Activated CD4-positive, alpha-beta T cell treated with anti-CD3 and anti-CD28 coated beads for 36 hours (primary cell): ENCODE results near the gene SLC25A21. TPM values are rescaled to one million over a fixed set of nuclear protein-coding genes. Genes with fewer than 3 reads are reported as not detected.
"Not testable (repeated sequence)": the region's sequence is repeated elsewhere in the genome, so short reads cannot be mapped to it uniquely, and the experiment has no call there.

Experiments
- ATAC-seq: fragments of 200-7000 bp; cut with Tn5 transposase; one replicate; pipeline ENCODE4 v1.10.0; 2021; ENCODE audit warnings: mild to moderate bottlenecking, moderate library complexity
- CTCF ChIA-PET: fragments of 350-600 bp; sonication (Branson Sonifier 250); formaldehyde crosslinking; loops from one replicate; lab custom pipeline; 2021; ENCODE audit warnings: antibody characterized with exemption; lab: Charles Lee
- POLR2A ChIA-PET: fragments of 350-600 bp; sonication (Branson Sonifier 250); formaldehyde crosslinking; loops from one replicate; lab custom pipeline; 2021; ENCODE audit warnings: antibody characterized with exemption, inconsistent platforms; lab: Charles Lee
- DNase-seq: peaks from one replicate; pipeline ENCODE4 v3.0.0-alpha.2; 2020
- H3K27ac Mint-ChIP-seq: one replicate; pipeline ENCODE4 v1.8.0; 2021; ENCODE audit warnings: mixed read lengths
- H3K27me3 Mint-ChIP-seq: one replicate; pipeline ENCODE4 v1.8.0; 2021; ENCODE audit warnings: mixed read lengths
- H3K36me3 Mint-ChIP-seq: one replicate; pipeline ENCODE4 v1.8.0; 2021; ENCODE audit warnings: low read depth, mixed read lengths
- H3K4me1 Mint-ChIP-seq: one replicate; pipeline ENCODE4 v1.8.0; 2021; ENCODE audit warnings: mixed read lengths
- H3K4me3 Mint-ChIP-seq: one replicate; pipeline ENCODE4 v1.8.0; 2021; ENCODE audit warnings: mild to moderate bottlenecking, moderate library complexity, mixed read lengths
- H3K9me3 Mint-ChIP-seq: one replicate; pipeline ENCODE4 v1.8.0; 2021; ENCODE audit warnings: low read depth, mixed read lengths
- intact Hi-C, 2 experiments: fragments of 100-400 bp; cut with DNase I in 1 of 2; cut with micrococcal nuclease in 1 of 2; formaldehyde crosslinking; loops; one replicate each; pipeline versions ENCODE4 v1.14.2 to v1.15.1; 2022 to 2024; cut with DNase I, micrococcal nuclease
- total RNA-seq, 2 experiments: library from RNA; stranded (reverse); gene quantifications; one replicate each; pipeline ENCODE4 v1.2.3, GENCODE V29; 2021

The SLC25A21 gene
- total RNA-seq, 2 experiments from 2014 or later = not detected

DNA sequence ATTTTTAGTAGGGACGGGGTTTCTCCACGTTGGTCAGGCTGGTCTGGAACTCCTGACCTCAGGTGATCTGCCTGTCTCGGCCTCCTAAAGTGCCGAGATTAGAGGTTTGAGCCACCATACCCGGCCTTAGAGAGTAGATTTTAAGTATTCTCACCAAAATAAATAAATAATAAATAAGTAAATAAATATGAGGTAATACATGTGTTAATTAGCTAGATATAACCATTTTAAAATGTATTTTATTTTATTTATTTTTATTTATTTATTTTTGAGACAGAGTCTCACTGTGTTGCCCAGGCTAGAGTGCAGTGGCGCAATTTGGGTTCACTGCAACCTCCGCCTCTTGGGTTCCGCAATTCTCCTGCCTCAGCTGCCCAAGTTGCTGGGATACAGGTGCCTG, 12.1 kb upstream of the SLC25A21 start:
- CTCF ChIA-PET, H3K27me3 Mint-ChIP-seq, H3K4me3 Mint-ChIP-seq, H3K36me3 Mint-ChIP-seq, H3K9me3 Mint-ChIP-seq, H3K27ac Mint-ChIP-seq, ATAC-seq, H3K4me1 Mint-ChIP-seq, POLR2A ChIA-PET, DNase-seq, intact Hi-C loops: not testable (repeated sequence)

DNA sequence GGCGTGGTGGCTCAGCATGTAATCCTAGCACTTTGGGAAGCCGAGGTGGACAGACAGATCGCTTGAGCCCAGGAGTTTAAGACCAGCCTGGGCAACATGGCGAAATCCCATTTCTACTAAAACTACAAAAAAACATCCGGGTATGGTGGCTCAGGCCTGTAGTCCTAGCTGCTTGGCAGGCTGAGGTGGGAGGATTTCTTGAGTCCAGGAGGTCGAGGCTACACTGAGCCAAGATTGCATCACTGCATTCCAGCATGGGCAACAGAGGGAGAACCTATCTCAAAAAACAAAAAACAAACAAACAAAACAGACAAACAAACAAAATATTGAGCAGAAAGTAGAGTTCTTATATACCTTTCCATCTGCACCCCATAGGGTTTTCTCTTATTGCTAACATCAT, 9.0 kb upstream of the SLC25A21 start:
- ChIA-PET CTCF (interaction anchor here (0.6 kb wide), 1 partner anchor 453 kb away, joined by 3 read pairs; no protein-coding TSS in a partner anchor), POLR2A (no interaction called here)
- intact Hi-C loops = no loop called here
- Mint-ChIP-seq H3K9me3 (peaks cover 2% of the 10 kb centered on the region), H3K27me3 (no peaks in the 10 kb centered on the region), H3K4me3 (no peak overlapping the region), H3K36me3 (no peaks in the 10 kb centered on the region), H3K4me1 (no peaks in the 10 kb centered on the region), H3K27ac (no peak overlapping the region)
- DNase-seq (no peak), ATAC-seq (no peak)

DNA sequence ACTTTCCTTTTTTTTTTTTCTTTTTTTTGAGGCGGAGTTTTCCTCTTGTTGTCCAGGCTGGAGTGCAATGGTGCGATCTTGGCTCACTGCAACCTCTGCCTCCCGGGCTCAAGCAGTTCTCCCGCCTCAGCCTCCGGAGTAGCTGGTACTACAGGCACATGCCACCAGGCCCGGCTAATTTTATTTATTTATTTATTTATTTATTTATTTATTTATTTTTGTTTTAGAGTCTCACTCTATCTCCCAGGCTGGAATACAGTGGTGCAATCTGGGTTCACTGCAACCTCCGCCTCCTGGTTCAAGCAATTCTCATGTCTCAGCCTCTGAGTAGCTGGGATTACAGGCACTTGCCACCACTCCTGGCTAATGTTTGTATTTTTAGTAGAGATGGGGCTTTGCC, 8.5 kb upstream of the SLC25A21 start:
- POLR2A ChIA-PET = not testable (repeated sequence)

GRCh38 chr14:37179896-37180502, 7.6 kb upstream of the SLC25A21 start:
- Mint-ChIP-seq H3K27me3 (no peaks in the 10 kb centered on the region), H3K36me3 (no peaks in the 10 kb centered on the region), H3K4me3 (no peak overlapping the region), H3K9me3 (peaks cover 2% of the 10 kb centered on the region), H3K27ac (no peak overlapping the region), H3K4me1 (no peaks in the 10 kb centered on the region)
- no peak for ATAC-seq
- POLR2A ChIA-PET = no interaction called here
- intact Hi-C loops = no loop called here
- CTCF ChIA-PET = no interaction called here
- DNase-seq = no peak

More for the DNA sequence above, 8.5 kb upstream of the SLC25A21 start:
- DNase-seq, H3K9me3 Mint-ChIP-seq, H3K4me1 Mint-ChIP-seq, CTCF ChIA-PET, H3K4me3 Mint-ChIP-seq, H3K27ac Mint-ChIP-seq, intact Hi-C loops, H3K27me3 Mint-ChIP-seq, ATAC-seq, H3K36me3 Mint-ChIP-seq: not testable (repeated sequence)

- intact Hi-C loops = no loop called here
- H3K27ac Mint-ChIP-seq = no peak overlapping the region
- H3K9me3 Mint-ChIP-seq = peaks cover under 1% of the 10 kb centered on the region
- peaks cover 2% of the 10 kb centered on the region for H3K4me1 Mint-ChIP-seq
- H3K27me3 Mint-ChIP-seq = peaks cover 15% of the 10 kb centered on the region
- H3K36me3 Mint-ChIP-seq = no peaks in the 10 kb centered on the region
- no peak for DNase-seq
- no peak for ATAC-seq
- ChIA-PET CTCF (interaction anchor here (1.2 kb wide), 1 partner anchor 23 kb away, joined by 3 read pairs; no protein-coding TSS in a partner anchor), POLR2A (no interaction called here)
- H3K4me3 Mint-ChIP-seq = no peak overlapping the region
These were observed 669 bp upstream of the SLC25A21 start for GRCh38 chr14:37172936-37173614.

GRCh38 chr14:37171678-37172023, 755 bp downstream of the SLC25A21 start:
- H3K27ac Mint-ChIP-seq = no peak overlapping the region
- ATAC-seq = no peak
- DNase-seq = no peak
- H3K27me3 Mint-ChIP-seq = peaks cover 15% of the 10 kb centered on the region
- no peaks in the 10 kb centered on the region for H3K36me3 Mint-ChIP-seq
- H3K4me1 Mint-ChIP-seq = peaks cover 2% of the 10 kb centered on the region
- H3K9me3 Mint-ChIP-seq = peaks cover 3% of the 10 kb centered on the region
- POLR2A ChIA-PET = no interaction called here
- CTCF ChIA-PET = interaction anchor here (0.5 kb wide), 1 partner anchor 59 kb away, joined by 3 read pairs; no protein-coding TSS in a partner anchor
- intact Hi-C loops = no loop called here
- H3K4me3 Mint-ChIP-seq = no peak overlapping the region

DNA sequence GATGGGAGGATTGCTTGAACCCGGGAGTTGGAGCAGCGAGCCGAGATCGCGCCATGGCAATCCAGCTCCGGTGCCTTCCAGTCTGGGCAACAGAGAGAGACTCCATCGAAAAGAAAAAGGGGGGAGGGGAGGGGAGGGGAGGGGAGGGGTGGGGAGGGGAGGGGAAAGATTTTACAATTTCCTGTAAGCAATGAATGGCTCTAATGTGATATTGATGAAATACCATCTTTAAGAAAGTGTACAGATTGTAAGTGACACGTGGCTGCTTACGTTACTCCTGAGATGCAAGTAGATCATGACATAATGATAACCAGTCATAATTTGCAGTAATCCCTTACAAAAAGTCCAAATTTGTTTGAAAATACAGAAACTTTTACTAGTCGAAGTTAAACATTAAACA, 1.4 kb downstream of the SLC25A21 start:
- POLR2A ChIA-PET = no interaction called here
- H3K36me3 Mint-ChIP-seq = no peaks in the 10 kb centered on the region
- peaks cover 15% of the 10 kb centered on the region for H3K27me3 Mint-ChIP-seq
- intact Hi-C loops = no loop called here
- no peak overlapping the region for H3K4me3 Mint-ChIP-seq
- DNase-seq (no peak), ATAC-seq (no peak)
- no peak overlapping the region for H3K27ac Mint-ChIP-seq
- H3K4me1 Mint-ChIP-seq = peaks cover 2% of the 10 kb centered on the region
- peaks cover 3% of the 10 kb centered on the region for H3K9me3 Mint-ChIP-seq
- CTCF ChIA-PET = no interaction called here

DNA sequence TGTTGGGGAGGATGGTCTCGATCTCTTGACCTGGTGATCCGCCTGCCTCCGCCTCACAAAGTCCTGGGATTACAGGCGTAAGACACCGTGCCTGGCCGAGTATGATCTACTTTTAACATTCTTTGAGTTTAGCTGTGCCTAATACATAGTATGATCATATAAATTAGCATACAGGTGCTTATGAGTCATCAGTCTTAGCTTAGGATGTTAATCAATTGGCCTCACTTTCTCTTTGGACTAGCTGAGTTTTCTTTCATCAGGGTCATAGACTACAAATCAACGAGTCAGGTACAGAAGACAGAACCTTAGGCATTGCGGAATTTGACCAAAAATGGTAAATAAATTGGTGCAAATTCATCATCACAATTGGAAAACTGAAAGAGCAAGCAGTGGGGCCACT, 2.2 kb downstream of the SLC25A21 start:
- H3K9me3 Mint-ChIP-seq = peaks cover 3% of the 10 kb centered on the region
- CTCF ChIA-PET = no interaction called here
- POLR2A ChIA-PET = no interaction called here
- H3K4me3 Mint-ChIP-seq = no peak overlapping the region
- peaks cover 15% of the 10 kb centered on the region for H3K27me3 Mint-ChIP-seq
- no peaks in the 10 kb centered on the region for H3K36me3 Mint-ChIP-seq
- ATAC-seq = no peak
- intact Hi-C loops = no loop called here
- peaks cover 2% of the 10 kb centered on the region for H3K4me1 Mint-ChIP-seq
- H3K27ac Mint-ChIP-seq = no peak overlapping the region
- DNase-seq = no peak

- peaks cover 2% of the 10 kb centered on the region for H3K4me1 Mint-ChIP-seq
- ChIA-PET CTCF (no interaction called here), POLR2A (no interaction called here)
- H3K9me3 Mint-ChIP-seq = peaks cover 3% of the 10 kb centered on the region
- H3K4me3 Mint-ChIP-seq = no peak overlapping the region
- H3K36me3 Mint-ChIP-seq = no peaks in the 10 kb centered on the region
- H3K27me3 Mint-ChIP-seq = peaks cover 12% of the 10 kb centered on the region
- DNase-seq (no peak), ATAC-seq (no peak)
- intact Hi-C loops = no loop called here
- no peak overlapping the region for H3K27ac Mint-ChIP-seq
These were observed 3.7 kb downstream of the SLC25A21 start for GRCh38 chr14:37168721-37169120.

DNA sequence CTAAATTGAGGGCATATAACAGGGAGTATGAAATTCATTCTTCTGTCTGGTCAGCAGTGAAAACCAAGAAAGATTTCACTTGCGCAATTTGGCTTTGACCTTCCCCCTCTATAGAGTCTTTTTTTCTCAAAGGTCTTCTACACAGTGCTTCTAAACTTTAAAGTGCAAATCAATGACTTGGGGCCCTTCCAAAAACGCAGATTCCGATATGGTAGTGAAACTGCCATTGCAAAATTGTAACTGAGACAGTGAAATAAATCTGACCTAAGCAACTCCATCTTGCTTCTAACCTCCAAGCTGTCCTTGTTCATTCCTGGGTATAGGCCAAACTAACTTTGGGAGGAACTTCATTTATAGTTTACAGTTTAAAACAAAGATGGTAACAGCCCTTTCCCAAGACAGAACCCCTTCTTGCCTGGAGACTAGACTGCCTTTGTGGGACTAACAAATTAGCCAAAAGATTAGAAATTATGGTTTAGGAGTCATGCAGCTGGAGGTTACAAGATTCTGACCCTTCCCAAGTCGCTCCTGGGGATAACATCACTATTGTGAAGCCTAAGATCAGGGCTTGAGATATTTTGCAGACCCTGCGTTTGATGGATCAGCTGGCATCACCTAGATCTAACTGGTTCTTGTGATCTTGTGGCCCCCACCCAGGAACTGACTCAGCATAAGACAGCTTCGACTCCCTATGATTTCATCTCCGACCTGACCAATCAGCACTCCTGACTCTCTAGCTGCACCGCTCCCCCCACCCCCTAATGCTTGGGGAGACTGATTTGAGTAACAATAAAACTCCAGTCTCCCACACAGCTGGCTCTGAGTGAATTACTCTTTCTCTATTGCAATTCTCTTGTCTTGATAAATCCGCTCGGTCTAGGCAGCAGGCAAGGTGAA, 5.0 kb downstream of the SLC25A21 start:
- ATAC-seq (no peak), DNase-seq (no peak)
- ChIA-PET POLR2A (no interaction called here), CTCF (no interaction called here)
- intact Hi-C loops = no loop called here
- Mint-ChIP-seq H3K9me3 (peaks cover 3% of the 10 kb centered on the region), H3K4me1 (peaks cover 2% of the 10 kb centered on the region), H3K27ac (no peak overlapping the region), H3K36me3 (no peaks in the 10 kb centered on the region), H3K4me3 (no peak overlapping the region), H3K27me3 (peaks cover 8% of the 10 kb centered on the region)

GRCh38 chr14:37165794-37166193, 6.6 kb downstream of the SLC25A21 start:
- intact Hi-C loops = no loop called here
- H3K4me1 Mint-ChIP-seq = no peaks in the 10 kb centered on the region
- ChIA-PET CTCF (no interaction called here), POLR2A (no interaction called here)
- ATAC-seq (no peak), DNase-seq (no peak)
- H3K27me3 Mint-ChIP-seq = peaks cover 3% of the 10 kb centered on the region
- H3K27ac Mint-ChIP-seq = no peak overlapping the region
- peaks cover 3% of the 10 kb centered on the region for H3K9me3 Mint-ChIP-seq
- H3K4me3 Mint-ChIP-seq = no peak overlapping the region
- H3K36me3 Mint-ChIP-seq = no peaks in the 10 kb centered on the region
